Effector memory CD4-positive, alpha-beta T cell (primary cell): ENCODE results near the gene BRI3.

Experiments
- DNase-seq, 3 donors: peaks; one replicate each; pipeline ENCODE4 v3.0.0-alpha.2; 2020
- H3K27ac ChIP-seq: 2 replicates; pipeline ENCODE4 v1.7.0; 2013; ENCODE audit warnings: mild to moderate bottlenecking, low read length, moderate library complexity; ENCODE audit not compliant: insufficient read depth, poor library complexity, severe bottlenecking
- H3K27me3 ChIP-seq: replicated peaks from 2 replicates; pipeline ENCODE4 v1.7.0; 2013; ENCODE audit warnings: mild to moderate bottlenecking, low read length; ENCODE audit not compliant: insufficient read depth, control insufficient read depth, poor library complexity, severe bottlenecking
- H3K36me3 ChIP-seq: 2 replicates; pipeline ENCODE4 v1.7.0; 2013; ENCODE audit warnings: mild to moderate bottlenecking, low read length, moderate library complexity; ENCODE audit not compliant: control insufficient read depth, insufficient read depth
- H3K4me1 ChIP-seq: 2 replicates; pipeline ENCODE4 v1.7.0; 2013; ENCODE audit warnings: low read length, mild to moderate bottlenecking; ENCODE audit not compliant: control insufficient read depth, insufficient read depth, poor library complexity, severe bottlenecking
- H3K4me3 ChIP-seq: 2 replicates; pipeline ENCODE4 v1.7.0; 2013; ENCODE audit warnings: low read length, low read depth, mild to moderate bottlenecking; ENCODE audit not compliant: insufficient read depth, poor library complexity, severe bottlenecking
- H3K9me3 ChIP-seq: 2 replicates; pipeline ENCODE4 v1.7.0; 2013; ENCODE audit warnings: mild to moderate bottlenecking, low read length, moderate library complexity; ENCODE audit not compliant: control insufficient read depth

BRI3 gene

DNA sequence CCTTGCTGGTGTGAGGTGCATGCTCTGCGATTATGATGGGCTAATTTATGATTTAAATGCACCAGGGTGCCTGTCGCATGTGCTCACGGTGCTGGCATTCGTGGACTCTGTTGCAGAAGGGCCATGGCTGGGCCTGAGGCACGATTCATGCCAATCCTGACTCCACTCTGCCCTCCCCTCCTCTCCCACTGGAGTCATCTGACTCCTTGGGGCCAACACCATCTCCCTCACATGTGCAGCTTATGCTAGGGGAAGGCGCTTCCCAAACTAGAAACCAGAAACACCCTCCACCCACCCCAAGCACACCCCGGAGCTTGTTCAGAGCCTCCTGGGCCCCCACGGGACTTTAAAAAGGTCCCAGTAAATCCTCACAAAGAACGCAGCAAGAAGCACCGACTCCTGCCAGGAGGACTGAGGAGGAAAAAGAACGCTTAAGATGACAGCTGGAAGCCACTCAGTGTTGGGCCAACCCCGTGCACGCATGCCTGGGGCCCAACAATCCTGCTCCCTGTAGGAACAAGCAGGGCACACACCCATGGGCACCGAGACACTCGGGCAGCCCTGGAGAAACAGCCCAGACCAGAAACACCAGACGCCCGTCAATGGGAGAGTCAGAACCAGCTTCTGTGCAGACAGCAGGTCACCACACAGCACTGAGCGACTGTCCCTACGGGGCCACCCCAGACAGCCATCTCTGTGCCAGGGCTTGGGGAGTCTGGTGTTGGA is 14.1 kb downstream of the BRI3 start:
- Histone ChIP-seq H3K4me1 (no peaks in the 10 kb centered on the region), H3K27ac (no peak overlapping the region), H3K4me3 (no peak overlapping the region), H3K36me3 (peaks cover 9% of the 10 kb centered on the region), H3K9me3 (no peaks in the 10 kb centered on the region), H3K27me3 (no peaks in the 10 kb centered on the region)
- DNase-seq = no peak

DNA sequence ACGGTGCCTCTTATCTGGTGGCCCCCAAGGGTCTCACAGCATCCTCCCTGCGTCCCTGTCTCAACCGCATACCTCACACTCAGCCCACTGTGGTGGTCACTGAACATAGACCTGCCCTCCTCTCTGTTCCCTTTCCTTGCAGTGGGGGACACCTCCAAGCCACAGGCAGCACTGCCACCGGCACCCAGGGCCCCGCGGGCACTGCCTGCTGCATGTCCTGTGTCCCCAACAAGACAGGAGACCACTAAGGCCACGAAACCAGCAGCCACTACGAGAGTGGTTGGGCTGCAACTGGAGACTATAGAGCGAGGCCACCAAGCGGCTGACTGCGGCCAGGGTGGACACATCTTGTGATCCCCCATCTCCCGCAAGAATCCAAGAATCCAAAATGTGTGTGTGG is 15.3 kb downstream of the BRI3 start:
- Histone ChIP-seq H3K4me1 (no peaks in the 10 kb centered on the region), H3K36me3 (peaks cover 9% of the 10 kb centered on the region), H3K9me3 (no peaks in the 10 kb centered on the region), H3K27me3 (no peaks in the 10 kb centered on the region), H3K27ac (no peak overlapping the region), H3K4me3 (no peak overlapping the region)
- no peak for DNase-seq

DNA sequence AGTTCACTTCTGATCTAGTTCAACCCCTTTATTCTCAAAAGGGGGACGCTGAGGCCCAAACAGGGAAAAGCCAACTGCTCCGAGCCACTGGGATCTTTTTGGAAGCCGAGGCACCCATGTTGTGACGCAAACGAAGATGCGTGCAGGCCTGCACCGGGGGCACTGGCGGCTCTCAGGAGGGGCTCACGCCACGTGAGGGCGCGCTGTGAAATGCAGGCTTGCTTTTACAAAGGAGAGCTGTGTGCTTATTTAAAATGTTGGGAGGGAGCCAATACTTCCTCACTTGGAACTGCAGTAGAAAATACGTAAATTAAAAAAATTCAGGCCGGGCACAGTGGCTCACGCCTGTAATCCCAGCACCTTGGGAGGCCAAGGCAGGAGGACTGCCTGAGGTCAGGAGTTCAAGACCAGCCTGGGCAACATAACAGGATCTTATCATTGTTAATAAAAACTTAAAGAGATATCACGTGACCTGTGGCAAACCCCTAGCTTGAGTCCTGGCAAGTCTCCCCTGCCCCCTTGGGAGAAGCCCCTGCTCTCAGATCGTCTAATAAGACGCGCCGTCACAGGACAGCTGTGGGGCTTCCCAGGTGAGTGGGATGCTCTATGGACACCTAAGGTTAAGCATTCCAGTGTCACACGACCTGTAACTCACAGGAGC is 16.3 kb downstream of the BRI3 start:
- Histone ChIP-seq H3K36me3 (peaks cover 9% of the 10 kb centered on the region), H3K9me3 (no peaks in the 10 kb centered on the region), H3K27me3 (no peaks in the 10 kb centered on the region), H3K4me1 (no peaks in the 10 kb centered on the region), H3K4me3 (no peak overlapping the region), H3K27ac (no peak overlapping the region)
- no peak for DNase-seq

DNA sequence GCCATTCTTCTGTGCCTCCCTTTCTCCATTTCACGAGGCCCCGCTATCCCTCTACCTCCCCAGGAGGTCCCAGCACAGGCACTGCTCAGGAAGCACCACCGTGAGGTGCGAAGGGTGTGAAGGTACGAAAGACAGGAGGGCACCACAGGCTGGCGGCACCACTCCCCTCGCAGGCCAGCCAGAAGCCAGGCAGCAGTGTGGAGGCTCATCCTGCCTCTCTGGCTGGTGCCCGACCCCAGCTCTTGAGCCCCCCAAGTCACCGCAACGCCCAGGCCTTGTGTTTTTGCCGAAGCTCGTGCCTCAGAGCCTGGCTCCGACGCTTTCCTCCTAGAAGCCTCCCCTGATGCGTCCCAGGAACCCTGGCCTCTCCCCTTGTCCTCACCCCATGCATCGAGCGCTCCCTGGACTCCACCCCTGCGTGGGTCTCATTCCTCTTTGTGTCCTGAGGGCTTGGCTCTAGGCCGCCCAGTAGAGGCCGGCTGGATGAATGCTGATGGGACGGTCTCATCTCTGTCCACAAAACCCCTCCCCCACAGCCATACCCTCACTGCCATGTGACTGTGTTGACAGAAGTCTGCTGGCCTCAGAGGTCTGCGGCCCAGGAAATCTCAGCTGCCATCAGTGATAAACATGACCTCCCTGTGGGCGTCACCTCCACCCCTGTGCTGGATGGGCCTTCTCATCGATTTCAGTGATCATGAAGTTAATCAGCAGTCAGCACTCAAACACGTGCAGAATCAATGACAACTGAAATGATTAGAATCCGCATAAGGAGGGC is 19.3 kb downstream of the BRI3 start:
- no peak for DNase-seq
- Histone ChIP-seq H3K9me3 (no peaks in the 10 kb centered on the region), H3K4me3 (no peak overlapping the region), H3K4me1 (no peaks in the 10 kb centered on the region), H3K36me3 (no peaks in the 10 kb centered on the region), H3K27ac (no peak overlapping the region), H3K27me3 (no peaks in the 10 kb centered on the region)

DNA sequence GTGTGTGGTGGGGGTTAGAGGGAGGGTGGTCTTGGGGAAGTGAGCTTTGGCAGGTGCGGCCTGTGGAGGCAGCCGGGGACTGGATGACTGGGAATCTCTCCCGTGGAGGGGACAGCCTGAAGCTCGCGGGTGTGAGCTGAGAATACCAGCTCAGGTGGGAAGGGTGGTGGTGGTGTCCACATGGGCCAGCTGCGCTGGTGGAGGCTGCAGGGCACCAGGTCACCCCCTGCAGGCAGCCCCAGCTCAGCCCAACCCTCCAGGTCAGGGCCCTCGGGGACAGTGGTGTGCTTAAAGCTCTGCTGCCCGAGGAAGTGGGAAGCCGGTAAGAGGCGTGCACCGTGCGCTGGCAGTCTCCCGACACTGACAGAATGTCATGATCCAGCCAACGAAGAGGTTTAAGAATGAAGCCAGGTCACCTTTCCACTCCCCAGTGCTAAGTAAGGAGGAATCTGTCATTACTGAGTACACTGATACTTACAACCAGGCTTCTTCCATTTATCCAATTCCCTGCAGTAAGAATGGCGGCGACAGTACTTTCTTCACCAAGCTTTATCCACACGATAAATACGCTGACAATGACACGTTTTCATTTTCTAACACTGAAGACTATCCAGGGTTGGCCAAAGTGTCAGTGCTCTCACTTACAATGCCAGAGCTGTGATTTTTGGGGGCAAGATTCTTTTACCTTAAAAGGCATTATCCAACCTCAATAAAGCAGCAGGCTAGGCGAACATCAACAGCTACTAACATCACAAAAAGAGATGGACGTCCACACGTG is 20.4 kb downstream of the BRI3 start:
- Histone ChIP-seq H3K4me1 (no peaks in the 10 kb centered on the region), H3K27me3 (no peaks in the 10 kb centered on the region), H3K4me3 (no peak overlapping the region), H3K27ac (no peak overlapping the region), H3K36me3 (no peaks in the 10 kb centered on the region), H3K9me3 (no peaks in the 10 kb centered on the region)
- DNase-seq = no peak

DNA sequence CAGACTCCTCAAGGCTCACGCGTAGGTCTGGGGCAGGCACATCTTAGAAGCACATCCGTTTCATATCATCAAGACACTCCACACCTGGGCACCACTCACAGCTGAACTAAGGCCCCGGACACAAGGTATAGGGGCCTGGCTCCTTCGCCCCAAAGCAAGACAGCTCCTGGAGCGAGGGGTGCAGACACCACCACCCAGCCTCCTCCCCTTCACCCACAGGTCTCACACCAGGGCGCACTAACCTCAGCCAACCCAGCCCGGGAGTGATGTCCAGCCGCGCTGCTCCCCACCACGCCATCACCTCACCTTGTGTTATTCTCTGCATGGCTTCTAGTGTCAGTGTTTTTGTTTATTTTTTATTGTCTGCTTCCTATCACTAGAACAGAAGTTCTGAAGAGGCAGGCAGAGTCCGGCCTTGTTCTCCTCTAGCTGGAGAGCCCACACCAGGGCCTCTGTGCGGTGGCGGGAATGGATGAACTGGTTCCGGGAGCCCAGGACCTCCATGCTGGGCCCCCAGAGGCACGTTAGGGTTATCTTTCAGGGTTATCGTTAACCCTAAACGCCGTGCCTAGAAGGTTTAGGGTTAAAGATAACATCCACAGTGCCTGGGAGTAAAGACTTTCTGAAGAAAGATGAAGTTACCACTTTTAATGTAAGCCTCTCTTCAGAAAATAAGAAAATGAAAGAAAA is 21.8 kb downstream of the BRI3 start:
- H3K36me3 ChIP-seq = no peaks in the 10 kb centered on the region
- no peaks in the 10 kb centered on the region for H3K27me3 ChIP-seq
- no peak overlapping the region for H3K27ac ChIP-seq
- no peaks in the 10 kb centered on the region for H3K4me1 ChIP-seq
- H3K4me3 ChIP-seq = no peak overlapping the region
- no peak for DNase-seq
- no peaks in the 10 kb centered on the region for H3K9me3 ChIP-seq

DNA sequence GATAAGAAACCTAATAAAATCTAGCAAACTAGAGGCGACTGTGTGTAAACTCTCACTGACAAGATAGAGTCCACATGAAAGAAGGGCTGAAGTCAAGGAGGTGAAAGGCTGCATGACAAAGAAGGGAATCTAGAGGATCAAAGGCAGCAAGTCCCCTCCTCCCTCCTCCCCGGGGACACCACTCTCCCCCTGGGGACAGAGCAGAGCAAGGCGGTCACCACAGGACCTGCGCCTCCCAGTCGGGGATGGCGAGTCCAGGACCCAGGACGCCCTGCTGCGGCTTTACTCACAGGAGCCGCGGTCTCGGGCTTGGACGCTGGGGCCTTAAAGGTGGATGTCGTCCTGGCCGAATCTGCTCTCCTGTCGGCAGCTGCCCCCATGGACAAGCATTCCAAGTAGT is 22.4 kb downstream of the BRI3 start:
- no peaks in the 10 kb centered on the region for H3K36me3 ChIP-seq
- no peak for DNase-seq
- H3K9me3 ChIP-seq = no peaks in the 10 kb centered on the region
- no peak overlapping the region for H3K27ac ChIP-seq
- H3K4me3 ChIP-seq = no peak overlapping the region
- no peaks in the 10 kb centered on the region for H3K27me3 ChIP-seq
- no peaks in the 10 kb centered on the region for H3K4me1 ChIP-seq

DNA sequence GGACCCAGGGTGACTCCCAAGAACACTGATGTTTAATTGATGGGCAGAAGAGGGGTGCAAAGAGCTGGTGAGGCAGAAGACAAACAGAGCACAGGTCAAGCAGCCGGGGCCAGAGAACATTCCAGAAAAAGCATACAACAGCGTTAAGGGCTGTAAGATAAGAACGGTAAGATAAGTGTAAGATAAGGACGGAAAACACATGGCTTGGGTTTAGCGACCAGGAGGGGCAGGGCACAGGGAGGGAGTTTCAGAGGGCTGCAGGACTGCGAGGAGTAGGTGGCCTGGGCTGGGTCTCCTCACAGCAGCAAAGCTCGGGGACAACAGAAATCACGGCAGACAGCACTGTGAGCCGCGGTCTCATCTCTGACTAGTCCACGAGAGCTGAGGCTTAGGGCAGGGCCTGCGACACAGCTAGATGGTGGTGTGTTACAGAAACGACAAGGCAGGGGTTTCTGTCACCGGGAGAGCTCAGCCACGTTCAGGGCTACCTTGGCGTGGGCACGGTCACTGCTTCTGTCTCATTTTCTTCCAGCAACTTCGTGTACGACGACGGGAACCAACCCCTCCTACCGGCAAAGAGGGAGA is 24.6 kb downstream of the BRI3 start:
- Histone ChIP-seq H3K4me3 (no peak overlapping the region), H3K9me3 (no peaks in the 10 kb centered on the region), H3K36me3 (no peaks in the 10 kb centered on the region), H3K27ac (no peak overlapping the region), H3K4me1 (no peaks in the 10 kb centered on the region), H3K27me3 (no peaks in the 10 kb centered on the region)
- no peak for DNase-seq

DNA sequence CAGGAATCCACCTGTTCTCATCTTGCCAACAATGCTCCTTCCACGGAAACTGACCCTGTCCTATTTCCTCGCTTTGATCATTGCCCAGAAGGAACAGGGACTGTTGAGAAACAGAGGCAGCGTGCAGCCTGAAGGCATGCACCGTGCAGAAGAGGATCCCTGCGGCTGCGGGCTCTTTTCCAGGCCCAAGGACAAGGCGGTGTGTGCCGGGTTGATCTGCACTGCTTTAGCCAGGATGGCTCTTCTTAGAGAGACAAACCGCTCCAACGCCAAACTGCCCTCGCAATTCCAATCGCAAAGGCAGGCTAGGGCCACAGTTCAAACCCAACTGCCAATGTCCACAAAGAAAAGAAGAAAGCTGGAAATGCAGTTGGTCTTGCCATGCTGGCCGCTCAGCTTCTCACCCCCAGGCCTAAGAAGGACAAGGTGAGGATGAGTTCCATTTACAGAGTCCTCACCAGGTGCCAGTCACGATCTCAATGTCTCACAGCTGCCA is 26.5 kb downstream of the BRI3 start:
- no peak for DNase-seq
- no peaks in the 10 kb centered on the region for H3K27me3 ChIP-seq
- H3K9me3 ChIP-seq = no peaks in the 10 kb centered on the region
- no peak overlapping the region for H3K4me3 ChIP-seq
- H3K4me1 ChIP-seq = no peaks in the 10 kb centered on the region
- H3K27ac ChIP-seq = no peak overlapping the region
- no peaks in the 10 kb centered on the region for H3K36me3 ChIP-seq
